Stimulated activated CD8-positive, alpha-beta memory T cell treated with anti-CD3 and anti-CD28 coated beads, Interleukin-12 subunit alpha, Interleukin-12 subunit beta, amount 100 ng/mL, for 1 hour (primary cell): ENCODE data around the gene KRT7.
"Not testable (repeated sequence)": the region's sequence is repeated elsewhere in the genome, so short reads cannot be mapped to it uniquely, and the experiment has no call there.

Experiments used
- DNase-seq: peaks from one replicate; pipeline ENCODE4 v3.0.0-alpha.2; 2020; ENCODE audit warnings: low read depth

The KRT7 gene

DNA sequence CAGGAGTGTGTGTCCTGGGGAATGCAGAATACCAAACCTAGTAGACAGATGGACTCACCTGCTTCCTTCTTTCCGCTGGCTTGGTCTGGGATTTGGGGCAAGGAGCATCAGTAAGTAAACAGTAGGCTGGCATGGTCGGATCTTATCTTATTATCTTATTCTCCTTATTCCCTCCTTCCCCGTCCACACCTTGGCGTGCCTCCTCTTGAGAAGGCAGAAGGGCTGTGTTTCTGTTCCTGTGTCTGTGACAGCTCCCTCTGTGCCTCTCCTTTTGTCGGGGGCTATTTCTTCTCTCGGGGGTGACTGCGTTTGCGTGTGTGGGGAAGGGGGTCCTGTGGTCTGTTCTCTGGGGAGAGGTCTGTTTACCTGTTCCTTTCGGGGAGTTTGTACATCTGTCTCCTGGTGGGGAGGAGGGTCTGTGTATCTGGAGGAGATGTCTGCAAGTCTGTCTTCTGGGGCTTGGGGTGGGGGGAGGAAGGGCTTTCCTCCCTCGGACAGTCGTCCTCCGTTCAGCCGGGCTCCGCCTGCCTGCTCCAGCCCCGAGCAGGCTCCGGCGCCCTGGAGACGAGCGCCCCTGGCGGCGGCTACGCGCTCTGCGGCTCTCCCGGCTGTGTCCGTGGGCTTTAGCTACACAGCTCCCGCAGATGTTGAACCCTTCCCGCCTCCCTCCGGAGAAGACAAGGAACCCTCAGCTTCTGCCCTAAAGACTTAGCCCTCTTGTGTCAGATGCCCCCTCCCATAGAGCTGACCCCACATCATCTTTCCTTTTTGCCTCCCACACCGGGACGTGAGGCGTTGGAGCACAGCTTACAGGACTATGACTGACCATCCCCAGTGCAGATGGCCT lies 45.8 kb downstream of the KRT7 start:
- peak; percentile 59 for DNase-seq

DNA sequence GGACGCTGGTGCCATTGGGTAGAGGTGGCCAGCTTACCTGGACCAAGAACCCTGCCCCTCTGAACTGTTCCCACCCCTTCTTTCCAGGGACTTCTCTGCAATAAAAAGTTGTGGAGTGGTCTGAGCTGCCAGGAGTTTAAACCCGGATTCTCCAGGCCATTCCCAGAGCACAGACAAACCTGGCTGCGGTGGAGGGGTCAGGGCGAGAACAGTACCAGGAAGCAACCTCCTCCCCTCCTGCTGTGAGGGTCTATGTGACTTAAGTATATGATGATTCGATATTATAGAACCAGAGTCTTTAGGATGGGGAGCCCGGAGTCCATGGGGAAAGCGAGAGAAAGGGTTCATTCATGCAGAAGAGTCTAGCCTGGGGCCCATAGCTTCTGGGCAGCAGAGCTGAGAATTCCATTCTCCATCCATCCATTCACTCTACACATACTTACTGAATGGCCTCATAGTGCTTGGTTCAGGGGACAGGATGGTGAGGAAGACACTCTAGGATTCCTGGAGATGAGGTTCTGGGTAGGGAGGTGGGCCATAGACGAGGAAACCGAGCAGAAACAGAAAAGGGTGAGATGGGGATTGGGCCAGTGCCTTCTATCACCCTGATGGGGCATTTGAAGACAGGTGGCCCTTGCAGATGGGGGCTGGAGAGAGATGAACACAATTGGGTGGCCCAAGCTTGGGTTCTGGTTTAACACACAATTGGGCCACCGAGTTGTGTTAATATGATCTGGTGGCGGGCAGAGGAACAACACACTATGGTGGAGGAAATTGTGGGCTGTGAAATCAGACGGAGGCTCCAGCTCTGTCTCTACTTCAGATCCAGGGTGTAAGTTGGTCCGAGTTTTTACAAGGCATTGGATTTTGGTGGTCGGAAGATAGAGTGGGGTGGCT lies 46.6 kb downstream of the KRT7 start:
- no peak for DNase-seq

DNA sequence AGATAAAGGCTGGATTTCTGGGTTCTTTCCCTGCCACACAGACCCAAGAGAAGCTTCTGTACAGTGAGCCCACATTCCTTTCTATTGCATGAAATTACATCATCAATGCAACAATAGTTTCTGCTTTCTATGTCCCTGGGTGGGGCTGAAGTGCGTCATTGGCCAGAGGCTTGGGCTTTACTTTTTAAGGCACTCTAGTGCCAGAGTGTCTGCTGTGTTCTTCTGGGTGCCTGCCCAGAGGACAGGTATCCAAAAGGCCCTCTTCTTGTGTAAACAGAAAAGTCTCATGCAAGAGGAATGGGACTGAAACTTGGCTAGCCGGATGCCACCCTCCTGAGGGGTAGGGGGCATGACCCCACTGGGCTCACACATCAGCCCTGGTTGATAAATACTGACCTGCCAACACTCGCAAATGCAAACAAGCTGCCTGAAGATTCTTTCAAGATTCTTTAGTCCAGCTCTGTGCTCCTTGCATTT lies 47.3 kb downstream of the KRT7 start:
- no peak for DNase-seq

DNA sequence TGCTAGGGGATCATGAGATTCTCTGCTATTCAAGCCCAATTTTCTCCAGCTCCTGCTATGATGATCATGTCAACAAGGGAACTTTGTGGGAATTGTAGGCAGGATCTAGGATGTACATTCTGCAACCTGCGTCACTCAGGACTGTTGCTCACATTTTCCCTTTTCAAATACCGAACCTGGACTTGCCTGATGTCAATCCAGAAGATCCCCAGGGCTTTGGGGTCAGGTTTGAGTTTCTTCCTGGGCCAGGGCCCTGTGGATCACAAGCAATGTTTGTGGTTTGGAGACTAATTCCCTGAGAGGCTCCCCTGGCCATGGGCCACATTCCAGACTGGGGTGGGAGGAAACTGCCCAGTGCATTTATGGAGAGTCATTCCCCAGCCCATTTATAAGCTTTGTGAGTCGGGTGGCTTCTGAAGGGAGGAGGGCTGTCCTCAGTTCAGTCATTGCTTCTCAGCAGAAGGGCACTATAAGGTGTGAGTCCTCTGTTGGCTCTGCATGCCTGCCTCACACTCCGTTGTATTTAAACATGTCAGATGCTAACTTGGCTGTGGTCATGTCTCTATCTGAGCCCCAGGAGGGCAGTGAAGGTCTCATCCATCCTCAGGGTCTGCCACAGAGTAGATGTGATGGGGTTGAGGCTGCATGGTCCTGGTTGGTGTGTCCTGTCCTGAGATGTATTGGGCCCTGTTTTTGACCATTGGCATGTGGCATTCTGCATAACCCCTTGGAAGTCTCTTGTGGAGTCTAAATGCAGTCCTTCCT lies 47.9 kb downstream of the KRT7 start:
- no peak for DNase-seq

DNA sequence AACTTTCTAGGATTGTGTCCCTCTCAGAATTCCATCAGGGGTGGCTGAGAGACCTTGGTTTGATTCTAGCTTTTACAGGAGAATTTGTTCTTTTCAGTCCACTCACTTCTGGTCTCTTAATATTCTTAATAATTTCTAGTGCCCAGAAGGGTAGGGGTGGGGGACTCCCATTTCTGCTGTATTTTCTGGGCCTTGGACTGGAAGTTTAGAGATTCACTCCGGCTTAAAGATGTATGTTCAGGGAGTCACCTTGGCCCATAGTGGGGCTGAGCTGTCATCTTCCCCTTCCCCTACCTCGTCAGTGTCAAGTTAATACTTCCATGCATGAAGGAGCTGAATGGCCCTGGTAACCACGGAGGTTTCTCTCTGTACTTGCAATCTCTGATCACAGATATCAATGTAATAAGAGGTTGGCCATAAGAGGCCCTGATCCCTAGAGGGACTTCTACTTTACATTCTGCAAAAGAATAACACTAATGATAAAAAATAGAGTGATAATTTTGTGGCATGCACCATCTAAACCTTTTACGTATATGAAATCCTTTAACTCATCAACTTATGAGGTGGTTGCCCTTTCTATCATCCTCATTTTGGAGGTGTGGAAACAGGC lies 51.6 kb downstream of the KRT7 start:
- DNase-seq: no peak

DNA sequence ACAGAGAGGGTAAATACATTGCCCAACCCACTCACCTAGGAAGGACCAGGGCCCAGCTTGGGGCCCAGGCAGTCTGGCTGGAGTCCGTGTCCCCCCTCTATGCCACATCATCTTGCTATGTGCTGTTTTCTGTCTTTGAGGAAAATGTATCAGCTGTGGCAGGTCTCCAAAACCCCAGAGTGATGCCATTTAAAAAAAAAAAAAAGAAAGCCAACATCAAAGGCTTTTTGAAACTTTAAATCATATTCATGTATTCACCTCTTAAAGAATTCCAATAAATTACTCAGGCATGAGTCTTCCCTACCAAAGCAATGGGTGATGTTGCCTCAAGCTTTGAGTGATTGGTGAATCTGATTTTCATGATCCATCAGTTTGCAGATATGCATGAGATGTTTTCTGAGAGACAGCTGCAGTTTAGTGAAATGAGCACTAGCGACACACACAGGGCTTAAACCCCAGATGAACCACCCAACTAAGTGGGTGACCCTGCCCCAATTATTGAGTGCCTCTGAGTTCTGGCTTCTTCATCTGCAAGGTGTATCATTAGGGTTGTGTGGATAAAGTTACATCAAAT lies 52.2 kb downstream of the KRT7 start:
- DNase-seq: no peak

DNA sequence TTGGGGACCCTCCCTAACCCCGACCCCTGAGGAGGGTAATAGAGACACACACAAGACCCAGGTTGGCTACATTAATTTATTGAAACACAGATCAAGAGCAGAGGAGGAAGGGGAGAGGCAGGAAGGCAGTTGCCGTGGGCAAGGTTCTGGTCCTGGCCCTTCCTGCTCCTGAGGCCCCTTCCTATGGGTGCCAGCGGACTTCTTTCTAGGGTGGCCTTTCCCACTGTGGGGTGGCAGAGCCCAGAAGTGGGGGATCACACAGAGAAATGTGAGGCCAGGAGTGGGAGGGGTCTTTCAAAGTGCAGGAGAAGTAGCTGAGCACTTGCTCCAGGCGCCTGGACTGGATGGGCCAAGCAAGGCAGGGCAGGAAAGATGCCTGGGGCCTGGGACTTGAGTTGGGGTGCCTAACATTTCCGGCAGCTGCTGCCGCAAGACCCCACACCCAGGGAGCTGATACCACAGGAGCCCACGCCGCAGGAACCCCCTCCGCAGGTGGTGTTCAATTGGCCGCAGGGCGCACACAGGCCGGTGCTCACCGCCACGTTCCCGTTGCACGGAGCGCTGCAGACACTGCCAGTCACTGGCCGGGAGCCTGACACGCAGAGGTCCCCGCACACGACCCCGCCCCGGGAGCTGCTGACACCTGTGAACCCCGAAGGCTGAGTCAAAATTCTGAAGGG lies 52.9 kb downstream of the KRT7 start:
- DNase-seq: no peak

DNA sequence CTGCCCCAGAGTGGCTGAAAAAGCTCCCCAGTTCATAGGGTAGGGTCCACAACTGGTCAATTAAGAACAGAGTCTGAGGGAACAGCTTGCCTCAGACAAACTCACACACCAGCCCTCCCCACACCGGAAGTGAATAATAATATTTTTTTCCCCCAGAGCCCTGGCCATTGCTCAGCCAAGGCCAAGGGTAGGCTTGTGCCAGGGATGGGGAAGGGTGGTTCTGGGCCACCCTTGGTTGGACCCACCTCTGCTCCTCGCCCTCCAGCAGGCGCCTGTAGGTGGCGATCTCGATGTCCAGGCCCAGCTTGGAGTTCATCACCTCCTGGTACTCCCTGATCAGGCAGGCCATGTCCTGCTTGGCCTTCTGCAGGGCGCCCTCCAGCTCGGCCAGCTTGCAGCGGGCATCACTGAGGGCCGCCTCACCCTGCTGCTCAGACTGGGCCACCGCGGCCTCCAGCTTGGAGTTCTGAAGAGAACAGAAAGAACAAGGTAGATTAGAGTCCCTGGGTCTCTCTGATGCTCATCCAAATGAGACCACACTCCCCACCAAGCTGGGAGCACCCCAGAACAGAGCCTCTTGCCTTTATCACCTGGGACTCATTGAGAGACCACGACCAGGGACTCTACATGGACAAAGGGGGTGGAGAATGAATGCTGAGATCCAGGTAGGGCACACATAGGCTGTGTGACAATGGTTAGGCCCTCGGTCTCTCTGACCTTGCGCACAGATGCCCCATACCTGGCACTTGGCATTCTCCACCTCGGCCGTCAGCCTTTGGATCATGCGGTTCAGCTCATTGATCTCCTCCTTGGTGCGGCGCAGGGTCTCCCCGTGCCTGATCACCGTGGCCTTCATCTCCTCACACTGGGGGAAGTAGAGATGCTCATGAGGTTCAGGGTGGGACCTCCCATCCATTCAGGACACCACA lies 54.1 kb downstream of the KRT7 start:
- DNase-seq: not testable (repeated sequence)

DNA sequence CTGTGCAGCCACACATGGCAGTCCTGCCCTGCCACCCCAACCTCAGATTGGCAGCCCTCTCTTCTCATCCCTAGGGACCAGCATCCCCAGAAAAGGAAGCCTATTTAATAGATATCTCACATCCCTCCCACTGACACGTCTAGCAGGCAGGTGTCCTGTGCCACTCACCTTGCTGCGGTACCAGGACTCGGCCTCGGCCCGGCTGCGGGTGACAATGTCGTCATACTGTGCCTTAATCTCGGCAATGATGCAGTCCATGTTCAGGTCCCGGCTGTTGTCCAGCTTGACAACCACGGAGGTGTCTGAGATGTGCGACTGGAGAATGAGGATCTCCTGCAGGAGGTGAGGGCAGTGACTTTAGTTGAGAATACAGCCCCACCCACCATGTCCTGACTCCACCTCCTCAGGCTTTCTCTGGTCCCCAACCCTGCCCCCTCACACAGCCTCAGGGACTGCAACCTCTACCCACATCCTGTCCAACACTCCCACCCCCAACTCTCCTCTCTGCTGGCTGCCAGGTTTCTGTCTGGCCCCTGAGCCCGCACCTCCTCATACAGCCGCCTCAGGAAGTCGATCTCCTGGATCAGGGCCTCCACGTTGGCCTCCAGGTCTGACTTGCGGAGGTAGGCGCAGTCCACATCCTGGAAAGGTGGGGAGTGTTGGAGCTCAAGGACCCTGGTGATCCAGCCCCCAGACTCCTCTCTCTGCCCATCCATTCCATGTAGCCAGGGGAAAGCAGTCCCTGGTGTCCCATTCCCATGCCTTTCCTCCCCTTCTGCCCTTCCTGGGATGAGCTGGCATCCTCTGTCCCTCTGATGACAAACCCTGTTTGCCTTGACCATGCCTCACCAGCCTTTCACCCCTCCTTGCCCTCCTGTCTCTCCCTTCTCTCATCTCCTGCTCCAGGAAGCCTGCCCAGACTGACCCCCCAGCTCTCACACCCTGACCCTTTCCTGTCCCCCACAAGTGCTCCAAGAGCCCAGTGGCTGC lies 55.1 kb downstream of the KRT7 start:
- DNase-seq: not testable (repeated sequence)

DNA sequence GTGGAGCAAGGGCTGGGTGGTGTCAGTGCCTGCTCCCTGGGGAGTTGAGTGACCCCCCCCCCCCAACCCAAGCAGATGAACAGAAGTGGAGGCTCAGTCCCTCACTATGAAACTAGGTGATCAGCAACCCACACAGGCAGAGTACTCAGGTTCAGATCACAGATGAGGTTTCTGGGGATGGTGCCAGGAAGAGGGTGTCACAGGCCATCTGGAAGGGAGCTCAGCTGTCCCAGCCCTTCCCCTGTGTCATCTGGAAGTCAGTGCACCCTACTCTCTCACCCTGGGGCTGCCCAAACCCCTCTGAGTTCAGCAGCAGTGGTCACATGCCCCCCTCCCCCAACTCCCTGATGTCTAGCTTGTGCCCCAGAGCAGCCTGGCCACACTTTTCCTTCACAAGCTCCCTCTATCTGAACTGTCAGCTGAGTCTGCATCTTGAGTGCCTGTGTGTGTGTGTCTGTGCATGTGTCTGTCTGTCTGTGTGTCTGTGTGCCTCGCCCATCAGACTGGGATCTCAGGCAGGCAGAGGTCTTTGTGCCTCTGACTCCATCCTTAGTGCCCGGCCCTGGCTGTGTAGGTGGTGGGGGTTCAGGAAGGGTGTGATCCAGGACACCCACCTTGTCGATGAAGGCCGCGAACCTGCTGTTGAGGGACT lies 57.6 kb downstream of the KRT7 start:
- DNase-seq: not testable (repeated sequence)

DNA sequence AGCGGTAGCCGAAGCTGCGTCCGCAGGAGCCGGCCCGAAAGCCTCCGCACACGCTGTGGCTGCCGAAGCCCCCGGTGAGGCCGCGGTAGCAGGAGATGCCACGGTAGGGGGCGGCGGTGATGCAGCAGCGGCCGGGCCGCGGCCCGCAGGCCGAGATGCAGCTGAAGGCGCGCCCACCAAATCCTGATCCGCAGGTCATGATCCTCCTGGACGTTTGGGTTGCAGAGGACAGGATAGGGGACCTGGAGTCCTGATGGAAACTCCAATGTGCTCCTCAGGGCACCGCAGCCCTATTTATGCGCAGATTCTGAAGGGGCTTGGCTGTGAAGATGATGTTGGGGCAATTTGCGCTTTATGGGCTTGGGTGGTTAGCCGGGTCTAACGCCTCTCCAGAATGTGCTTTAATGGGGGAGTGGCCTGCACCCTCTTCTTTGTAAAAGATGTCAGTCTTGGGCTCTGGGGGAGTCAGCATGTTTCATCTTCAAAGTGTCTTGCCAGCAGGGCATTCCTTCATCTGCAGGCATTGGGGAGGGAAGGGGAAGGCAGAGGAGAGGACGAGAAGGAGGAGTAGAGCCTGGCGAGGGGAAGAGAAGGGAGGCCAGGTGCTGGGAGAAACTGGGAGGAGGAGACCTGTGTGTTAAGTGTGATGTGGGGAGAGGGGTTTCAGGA lies 58.4 kb downstream of the KRT7 start, which contains the start of gene KRT81:
TSS of gene KRT81 (minus strand) at position 268 of the 669 bp plus-strand sequence. CDS start at position 199, 69 bp downstream.
- DNase-seq: no peak

DNA sequence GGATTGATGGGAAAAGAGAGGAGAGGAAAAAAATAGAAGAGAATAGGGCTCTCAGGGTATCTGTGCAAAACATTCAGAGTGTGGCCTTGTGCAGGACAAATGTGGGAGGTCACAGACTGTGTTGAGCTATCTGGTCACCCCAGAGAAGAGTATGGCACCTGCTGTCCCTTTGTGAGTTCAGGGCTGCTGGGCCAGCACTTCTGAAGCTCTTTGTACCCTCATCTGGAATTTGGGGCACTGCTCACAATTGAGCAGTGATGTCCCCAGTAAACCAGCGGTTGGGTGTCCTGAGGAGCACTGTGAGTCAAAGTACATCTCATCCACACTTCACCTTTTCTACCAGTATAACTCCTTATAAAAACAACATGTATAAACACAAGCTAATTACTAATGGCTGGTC lies 60.9 kb downstream of the KRT7 start:
- DNase-seq: no peak

DNA sequence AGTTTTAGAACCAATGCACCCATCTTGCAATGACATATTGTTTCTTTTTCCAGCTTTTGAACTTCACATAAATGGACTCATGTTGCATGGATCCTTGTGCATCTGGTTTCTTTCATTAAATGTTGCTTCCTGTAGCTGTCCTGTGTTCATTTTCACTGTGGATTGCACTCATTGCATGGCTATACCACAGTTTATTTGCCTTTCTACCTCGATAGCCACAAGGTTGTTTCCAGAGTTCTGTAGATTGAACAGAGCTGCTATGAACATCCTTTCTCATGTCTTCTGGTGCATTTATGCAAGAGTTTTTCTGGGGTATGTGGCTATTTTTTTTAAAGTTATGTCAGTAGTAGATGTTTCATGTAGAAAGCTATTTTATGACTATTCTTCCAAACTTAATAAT lies 61.8 kb downstream of the KRT7 start:
- DNase-seq: no peak

DNA sequence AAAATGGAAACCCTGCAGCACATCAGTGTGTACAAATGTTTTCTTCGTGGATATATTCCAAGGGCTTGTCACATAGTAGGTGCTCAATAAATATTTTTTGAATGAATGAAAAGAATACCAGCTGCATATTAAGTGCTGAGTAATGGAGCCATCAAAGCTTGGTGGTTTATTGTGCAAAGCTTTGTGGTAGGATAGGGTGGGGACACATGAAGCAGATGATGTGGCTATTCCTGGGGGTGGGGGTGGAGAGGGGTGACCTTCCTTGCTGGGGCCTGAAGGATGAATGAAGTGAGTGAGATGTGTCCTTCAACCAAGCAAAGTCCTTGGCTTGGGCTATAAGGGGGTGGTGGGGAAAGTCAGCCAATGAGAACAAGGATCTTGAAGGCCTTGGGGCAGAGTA lies 62.6 kb downstream of the KRT7 start:
- DNase-seq: no peak

DNA sequence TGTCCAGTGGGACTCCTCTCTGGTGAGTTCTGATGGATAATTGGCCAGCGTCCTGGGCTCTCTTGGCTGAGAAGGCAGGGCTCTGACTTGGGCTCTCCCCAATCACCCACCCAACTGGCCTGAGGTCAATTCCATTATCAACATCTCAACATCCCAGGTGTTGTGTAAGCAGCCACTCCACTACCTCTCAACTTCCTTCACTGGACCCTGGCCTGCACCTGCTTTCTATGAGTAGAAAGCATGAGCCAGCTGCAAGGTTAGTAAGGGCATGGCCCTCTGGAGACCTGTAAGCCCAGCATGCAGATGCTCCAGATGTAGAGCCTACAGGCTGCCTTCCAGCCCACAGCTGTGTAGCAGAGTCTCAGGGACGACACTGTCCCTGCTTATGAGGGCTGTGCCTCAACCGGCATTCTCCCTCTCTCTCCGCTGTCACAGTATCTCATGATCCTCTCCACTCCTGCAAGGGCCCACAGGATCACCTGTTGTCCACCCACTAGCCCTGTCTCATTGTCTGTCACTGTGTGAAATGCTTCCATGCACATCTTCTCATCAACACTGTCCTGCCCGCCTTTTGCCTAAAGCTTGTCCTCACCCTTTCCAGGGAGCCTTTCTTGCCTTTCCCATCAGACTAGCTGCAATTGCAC lies 63.7 kb downstream of the KRT7 start:
- no peak for DNase-seq
